Fibroblast of the conjunctiva (primary cell): ENCODE measurements around the gene SCGN.
A peak's percentile ranks its signal among the peaks of the same experiment; 100 is the strongest.

Experiments
- DNase-seq: peaks from one replicate; pipeline ENCODE4 v3.0.0-alpha.2; 2010; ENCODE audit warnings: low read depth

Gene SCGN

DNA sequence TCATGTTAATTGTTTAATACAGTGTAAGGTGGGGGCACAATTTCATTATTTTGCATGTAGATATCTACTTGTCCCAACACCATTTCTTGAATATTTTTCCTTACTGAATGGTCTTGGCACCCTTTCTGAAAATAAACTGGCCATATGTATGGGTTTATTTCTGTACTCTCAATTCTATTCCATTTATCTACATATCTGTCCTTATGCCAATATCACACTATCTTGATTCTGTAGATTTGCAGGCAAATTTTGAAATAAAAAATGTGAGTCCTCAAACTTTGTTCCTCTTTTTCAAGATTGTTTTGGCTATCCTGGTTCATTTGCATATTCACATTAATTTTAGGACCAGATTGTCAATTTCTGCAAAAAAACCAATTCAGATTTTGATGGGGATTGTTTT is 34.8 kb downstream of the SCGN start:
- DNase-seq, result no peak

DNA sequence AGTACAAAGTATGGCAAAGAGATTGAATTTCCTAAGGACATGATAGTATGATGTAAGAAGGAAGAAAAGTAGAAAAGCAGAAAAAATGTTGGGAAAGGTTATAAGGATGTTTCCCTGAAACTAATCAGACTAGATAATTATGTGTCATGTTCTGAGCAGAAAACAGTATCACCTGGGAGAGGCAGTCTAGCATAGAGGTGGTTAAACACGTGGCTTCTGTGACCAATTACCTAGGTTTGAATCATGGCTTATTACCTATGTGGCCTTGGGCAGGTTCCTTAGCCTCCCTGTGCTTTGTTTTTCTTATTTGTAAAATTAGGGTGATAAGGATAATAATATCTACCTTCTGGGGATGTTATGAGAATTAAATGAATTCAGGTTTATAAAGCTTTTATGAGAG is 38.0 kb downstream of the SCGN start:
- DNase-seq, result no peak

DNA sequence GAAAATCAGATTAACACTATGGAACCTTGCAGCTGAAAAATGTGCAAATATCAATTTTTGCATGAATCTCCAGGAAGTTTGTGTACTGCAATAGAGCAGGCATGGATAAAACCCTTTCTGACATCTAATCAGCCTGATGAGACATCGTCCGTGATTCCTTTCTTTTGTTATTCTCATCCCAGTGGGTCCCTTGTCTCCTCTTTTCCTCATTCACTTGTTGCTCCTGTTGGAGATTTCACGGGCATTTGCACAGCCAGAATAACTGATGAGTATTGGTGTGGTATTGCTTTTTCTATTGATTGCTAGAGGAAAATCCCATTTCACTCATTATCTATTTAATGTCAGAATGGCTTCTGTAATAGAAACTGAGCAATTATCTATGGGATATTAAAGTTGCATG is 39.9 kb downstream of the SCGN start:
- DNase-seq, result no peak

DNA sequence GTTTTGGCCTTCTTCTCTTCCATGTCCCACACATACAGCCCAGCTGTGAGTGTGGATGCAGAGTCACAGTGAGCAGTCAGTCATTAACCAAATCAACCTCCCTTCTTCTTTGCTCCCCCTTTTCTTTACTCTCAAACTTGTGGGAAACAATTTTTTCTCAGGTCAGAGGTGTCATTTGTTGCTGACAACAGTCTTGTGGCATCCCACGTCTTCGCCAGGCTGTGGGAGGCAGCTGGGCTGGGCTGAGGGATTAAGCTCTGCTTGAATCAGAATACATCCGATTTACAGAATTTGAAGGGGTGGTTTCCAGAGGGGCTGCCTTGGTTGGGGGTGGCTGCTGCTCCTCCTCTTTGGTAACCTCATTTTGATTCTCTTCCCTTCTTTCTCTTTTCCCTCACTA is 40.5 kb downstream of the SCGN start:
- no peak for DNase-seq

DNA sequence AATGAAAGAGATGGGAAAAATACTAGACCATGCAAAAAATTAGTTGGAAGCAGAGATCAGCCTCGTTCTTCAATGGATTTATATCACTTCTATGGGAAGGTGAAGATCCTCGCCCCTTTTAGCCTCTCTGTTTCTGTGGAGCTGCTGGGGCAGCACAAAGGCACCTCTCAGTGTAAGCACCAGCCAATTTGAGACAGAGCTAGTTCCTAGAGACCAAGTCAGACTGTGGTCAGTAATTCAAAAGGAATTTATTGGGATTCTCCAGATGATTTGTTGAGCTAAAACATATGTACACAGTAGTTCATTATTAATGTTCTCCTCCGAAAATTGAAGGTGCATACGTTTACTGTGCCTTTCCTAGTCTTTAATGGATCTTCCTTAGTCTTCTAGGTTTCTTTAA is 42.4 kb downstream of the SCGN start:
- no peak for DNase-seq

DNA sequence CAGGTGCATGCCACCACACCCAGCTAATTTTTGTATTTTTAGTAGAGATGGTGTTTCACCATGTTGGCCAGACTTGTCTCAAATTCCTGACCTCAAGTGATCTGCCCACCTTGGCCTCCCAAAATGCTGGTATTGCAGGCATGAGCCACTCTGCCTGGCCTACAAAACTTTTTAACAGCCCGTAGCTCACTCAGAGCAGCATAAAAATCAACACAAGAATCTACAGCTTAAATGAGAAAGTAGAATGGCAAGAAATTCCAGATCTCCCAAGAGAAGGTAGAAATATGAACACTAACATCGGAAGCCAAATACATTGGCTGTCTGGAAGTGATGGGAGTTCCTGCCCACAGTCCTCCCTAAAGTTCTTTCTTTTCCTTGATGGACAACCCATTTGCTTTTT is 43.7 kb downstream of the SCGN start:
- DNase-seq, result no peak

DNA sequence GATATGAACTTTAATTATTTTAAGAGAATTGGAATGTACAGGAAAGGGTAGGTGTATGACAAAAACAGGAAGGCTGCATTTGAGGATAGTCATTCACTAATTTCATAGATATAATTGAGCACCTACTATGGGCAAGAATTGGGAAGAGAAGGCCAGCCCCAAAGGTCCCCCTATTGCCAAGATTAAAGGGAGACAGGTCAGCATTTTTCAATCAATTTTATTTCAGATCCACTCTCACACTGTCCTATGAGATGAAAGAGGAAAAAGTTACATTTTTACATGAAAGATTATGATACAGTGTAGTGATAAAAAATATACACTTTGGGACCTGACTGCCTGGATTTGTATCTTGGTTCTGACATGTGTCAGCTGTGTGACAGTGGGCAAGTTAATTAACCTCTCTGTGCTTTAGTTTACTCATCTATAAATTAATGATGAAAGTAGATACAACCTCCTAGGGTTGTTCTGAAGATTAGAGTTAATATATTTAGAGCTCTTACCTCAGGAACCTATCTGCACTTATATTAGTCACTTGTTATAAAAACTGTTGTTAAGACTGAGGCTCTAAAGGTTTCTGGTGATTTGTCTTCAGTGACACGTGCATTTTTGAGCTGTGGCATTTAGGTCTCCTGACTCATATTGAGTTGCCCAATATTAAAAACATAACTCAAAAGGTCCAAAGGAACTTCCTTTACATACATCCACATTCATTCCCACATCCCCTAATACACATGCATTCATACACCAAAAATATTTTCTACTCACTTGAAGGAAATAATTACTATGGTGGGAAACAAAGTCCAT is 45.7 kb downstream of the SCGN start:
- no peak for DNase-seq

DNA sequence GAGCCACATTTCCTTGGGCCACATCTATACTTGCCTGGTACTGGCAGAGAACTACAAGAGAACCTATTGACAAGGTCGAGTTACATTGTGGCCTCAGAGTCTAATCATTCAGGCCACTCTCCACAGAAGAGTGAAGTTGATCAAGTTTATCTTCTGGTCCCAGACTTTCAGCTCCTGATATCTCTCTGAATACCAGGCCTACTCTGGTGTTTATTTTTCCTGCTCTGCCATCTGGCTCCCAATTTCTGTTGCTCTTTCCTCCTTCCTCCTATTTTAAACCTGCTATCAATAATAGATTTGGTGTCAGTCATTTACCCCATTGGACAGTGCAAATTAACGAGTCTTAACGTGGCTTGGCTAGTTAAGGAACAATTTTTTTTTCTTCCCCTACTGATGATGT is 46.6 kb downstream of the SCGN start:
- DNase-seq, result no peak

DNA sequence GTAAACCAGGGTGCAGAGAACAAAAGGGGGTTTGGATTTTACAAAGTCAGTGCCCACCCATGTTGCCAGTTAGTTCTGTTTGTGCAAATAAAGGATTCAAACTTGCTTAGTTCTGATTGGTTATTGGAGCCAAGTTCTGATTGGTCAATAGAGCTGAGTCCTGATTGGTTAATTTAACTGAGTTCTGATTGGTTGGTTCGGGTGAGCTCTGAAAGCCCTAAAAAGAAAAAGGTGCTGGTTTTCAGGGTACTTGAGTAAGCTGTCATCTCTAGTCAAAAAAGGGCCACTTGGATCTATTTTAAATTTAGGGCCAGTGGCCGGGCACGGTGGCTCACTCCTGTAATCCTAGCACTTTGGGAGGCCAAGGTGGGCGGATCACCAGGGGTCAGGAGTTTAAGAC is 47.6 kb downstream of the SCGN start:
- DNase-seq, result no peak

DNA sequence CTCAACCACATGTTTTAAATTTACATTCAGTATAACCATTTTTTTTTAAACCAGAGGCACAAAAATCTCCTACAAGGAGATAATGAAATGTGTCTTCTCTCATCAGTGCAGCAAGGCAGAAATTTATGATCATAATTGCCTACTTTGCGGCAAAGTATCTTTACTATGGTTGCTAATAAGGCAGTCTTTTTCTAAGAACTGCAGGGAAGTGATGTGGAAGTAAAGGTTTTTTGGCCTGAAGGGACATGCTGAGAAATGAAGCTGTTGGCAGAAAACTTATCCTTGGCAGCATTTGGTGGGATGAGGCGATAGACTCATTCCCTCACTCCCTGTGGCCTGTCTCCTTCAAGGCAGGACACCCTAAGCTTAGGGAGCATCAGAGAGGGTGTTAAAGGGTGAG is 48.7 kb downstream of the SCGN start:
- DNase-seq, result no peak

DNA sequence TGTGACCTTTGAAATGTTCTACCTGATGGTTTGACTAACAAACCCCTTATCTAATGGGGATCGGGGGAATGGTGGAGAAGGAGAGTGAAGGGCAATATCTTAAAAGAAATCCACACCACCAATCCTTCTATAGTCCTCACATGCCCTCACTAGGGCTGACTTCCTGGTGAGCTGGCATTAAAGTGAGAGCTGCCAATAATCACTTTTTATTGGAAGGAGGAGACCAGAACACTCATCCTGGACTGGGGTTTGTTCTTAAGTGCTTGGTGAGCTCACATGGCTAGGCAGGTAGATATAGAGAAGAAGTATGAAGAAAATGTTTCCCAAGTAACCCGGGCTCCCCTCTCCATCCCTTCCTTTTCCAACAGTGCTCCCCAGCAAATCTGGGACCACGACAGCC is 49.8 kb downstream of the SCGN start:
- DNase-seq, result no peak

DNA sequence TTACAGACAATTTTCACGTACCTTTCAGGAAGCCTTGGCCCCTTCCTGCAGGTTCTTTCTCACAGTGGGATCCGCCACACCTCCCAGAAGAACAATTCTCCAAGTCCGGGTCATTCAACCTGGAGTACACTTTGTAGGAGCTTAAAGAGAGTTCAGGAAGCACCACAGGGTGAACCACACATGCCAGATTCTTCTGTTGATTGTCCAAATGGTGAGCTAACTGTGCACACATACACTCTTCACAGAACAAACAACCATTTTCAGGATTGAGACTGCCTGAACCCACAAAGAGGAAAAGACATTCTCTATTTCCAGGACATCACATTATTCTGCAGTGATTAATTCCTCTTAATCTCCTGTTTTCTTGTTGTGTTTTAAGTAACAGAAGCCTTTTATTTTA is 51.0 kb downstream of the SCGN start:
- DNase-seq, result no peak

DNA sequence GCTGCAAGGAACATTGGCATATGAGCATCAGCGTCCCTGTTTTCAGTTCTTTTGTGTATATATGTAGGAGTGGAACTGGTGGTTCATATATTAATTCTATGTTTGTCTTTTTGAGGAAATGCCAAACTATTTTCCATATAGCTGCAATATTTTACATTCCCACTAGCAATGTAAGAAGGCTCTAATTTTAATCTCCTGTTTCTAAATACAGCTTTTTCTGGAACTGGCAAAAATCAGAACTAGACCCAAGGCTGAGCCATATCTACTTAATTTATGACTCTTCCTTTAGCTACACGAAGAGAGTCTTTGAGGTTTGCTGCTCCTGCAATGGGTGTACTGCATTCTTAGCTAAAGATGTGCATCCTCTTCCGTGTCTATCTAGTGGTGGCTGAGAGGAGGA is 52.0 kb downstream of the SCGN start:
- DNase-seq, result no peak

DNA sequence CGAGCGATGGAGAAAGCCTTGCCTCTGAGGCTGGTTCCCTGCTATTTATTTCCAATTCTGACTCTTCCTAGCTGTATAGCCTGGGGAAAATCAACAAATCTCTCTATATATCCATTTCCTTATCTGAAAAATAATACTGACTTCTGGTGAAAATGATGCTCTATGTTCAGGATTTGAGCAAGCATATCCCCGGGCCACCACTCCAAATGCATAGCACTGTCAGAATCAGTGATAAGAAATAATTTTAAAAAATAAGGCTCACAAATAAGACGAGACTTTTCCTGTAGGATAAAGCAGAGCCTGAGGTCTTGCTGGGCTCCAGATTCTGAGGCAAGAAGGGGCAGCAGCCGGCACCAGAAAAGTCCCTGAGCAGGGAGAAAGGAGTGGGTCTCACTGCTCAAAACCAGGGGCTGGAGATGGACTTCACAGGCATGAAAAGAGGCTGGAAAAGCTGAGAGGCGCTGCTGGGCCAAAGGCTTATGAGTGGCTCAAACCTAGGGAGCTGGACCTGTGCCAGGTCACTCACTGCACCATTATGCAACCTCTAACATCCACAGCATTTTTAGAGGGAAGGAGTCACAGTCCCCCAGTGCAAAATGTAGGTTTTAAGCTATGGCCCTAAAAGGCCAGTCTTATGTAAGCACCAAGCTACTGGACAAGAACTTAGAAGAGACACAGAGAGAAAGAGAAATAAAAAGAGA is 54.4 kb downstream of the SCGN start:
- DNase-seq, result no peak

DNA sequence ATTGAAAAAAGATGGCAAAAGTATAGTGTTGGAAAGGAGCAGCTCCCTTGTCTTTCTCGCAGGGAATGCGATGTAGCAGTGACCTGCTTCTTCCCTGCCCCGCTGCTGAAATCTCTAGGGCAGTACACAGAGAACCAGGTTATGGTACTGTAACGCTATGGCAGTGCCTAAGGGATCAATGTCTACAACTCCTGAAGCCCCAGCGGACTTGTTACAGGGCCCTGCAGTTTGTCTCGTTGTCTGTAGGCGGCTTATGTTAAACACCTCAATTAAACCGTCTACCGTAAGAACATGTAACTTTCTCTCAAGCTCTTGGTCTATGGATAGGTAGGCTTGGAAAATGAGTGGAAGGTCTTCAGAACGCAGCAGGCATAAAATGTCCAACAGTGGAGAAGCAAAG is 57.7 kb downstream of the SCGN start:
- no peak for DNase-seq

DNA sequence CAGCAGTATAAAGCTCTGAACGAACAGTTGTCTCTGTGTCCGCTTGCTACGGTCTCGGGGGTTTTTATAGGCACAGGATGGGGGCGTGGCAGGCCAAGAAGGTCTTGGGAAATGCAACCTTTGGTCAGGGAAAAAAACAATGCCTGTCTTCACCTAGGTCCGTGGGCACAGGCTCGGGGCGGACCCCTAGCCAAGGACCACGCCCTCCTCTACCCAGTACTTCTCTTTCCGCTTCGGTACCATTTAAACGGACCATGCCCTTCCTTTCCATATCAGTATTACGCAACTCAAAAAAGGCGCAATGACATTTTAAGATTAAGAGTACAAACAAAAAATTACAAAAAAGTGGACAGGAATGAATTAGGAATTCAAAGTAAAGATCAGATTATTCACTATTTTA is 58.3 kb downstream of the SCGN start:
- DNase-seq, result no peak

DNA sequence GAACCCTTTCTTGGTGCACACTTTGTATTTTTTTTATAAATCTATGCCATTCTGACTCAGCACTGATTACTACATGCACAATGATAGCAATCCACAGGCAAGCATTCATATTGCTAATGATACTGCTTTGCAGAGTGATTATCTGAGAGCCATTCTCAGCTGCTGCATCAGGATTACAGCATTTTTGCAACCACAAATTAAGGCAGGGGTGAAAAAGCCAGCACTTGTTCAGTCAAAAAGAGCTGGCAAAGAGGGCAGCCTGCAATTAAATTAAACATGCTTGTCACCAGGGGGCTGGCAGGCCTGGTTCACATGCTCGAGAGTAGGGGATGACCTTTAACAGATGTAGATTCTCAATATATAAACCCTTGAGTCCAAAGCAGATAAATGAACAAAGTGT is 61.8 kb downstream of the SCGN start:
- no peak for DNase-seq

DNA sequence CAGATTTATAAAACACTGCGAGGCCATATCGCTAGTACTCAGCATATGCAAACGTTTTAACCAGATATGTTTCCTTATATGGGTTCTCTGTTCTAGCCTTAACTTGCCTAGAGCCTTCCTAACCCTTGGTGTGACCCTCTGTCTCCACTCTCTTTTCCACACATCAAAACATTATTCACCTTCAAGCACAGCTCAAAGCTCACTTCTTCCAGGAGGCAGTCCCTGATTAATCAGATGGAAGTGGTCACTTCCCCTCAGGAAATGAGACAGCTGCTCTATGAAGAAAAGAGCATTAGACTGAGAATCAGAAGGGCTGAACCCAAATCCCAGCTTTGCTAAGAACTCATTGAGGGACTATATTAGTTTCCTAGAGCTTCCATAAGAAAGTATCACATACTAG is 62.8 kb downstream of the SCGN start:
- DNase-seq, result no peak

DNA sequence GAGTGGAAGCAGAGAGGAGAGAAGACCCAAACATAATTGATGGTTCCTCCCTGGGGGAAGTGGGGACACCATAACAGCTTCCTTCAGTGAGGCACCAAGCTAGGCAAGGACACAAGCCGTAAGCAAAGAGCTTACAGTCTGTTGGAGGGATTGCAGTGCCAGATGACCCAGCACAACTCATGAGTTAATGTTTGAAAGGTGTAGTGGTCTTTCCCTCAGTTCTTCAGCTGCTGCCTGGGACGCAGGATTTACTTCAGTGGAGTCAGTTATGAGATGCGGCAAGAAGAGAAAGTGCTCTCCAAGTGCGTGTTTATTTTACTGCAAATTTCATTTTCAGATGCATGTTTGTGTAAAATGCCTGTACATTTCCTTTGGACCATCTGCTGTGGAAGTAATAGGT is 63.8 kb downstream of the SCGN start:
- no peak for DNase-seq

DNA sequence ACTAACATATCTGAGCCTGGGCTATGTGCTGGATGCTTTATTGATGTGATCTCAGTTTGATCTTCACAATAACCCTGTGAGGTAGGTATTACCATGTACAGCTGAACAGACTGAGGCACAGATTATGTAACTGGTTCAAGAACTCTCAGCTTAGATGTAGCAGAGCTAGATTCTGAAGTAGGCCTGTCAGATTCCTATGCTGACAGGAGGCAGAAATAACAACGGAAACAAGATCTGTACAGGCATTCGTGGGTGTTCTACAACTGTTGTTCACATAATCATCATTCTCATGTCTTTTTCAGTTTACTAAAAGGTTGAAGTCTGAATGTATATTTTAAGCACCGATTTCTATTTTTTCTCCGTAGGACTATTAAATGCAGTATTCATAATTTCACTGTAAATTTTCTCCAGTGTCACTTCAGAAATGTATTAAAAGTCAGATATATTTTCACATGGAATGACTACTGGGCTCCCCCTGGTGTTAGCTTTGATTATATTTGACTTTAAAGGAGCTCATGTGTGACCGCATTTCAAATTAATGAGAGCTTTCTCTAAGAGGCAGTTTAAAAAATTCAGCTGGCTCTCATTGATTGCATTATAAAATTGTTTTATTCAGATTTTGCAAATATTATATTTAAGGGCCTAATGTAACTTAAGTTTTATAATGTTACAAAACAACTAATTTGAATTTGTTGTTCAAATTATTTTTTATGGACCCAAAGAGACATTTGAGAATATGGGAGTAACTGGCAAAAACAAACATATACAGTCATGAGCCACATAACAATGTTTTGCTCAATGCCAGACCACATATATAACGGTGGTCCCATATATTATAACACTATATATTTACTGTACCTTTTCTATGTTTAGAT is 66.1 kb downstream of the SCGN start:
- peak; percentile 2 for DNase-seq

DNA sequence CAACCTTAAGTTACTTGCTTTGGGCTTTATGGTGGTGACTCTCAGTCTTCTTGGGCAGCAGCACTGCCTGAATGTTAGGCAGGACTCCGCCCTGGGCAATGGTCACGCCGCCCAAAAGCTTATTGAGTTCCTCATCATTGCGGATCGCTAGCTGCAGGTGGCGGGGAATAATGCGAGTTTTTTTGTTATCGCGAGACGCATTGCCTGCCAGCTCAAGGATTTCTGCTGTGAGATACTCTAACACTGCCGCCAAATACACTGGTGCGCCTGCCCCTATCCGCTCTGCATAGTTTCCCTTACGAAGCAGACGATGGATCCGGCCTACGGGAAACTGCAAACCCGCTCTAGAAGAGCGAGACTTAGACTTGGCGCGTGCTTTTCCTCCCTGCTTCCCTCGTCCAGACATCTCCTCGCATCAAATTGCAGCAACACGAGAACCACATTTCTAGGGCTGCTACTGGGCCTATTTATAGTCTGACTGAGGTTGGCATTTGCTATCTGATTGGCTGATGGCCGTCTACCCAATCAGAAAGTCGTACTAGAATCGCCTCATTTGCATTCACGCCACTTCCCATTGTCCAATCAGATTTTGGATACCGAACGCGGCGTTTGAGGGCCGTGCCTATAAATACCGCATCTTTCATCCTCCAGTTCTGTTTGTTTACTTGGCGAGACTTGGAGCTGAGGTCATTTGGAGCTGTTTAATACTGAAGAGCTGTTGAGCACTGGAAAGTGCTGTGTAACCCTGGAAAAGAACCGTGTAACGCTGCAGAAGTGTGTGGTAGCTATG is 74.3 kb downstream of the SCGN start:
- DNase-seq, result no peak

DNA sequence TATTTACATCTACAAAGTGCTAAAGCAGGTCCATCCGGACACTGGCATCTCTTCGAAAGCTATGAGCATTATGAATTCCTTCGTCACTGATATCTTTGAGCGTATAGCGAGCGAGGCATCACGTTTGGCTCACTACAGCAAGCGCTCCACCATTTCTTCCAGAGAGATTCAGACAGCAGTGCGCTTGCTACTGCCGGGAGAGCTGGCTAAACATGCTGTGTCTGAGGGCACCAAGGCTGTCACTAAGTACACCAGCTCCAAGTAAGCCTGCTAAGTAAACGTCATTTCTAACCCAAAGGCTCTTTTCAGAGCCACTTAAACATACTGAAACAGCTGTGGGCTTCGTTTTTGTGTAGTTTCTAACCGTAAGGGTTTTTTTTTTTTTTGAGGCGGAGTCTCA is 75.0 kb downstream of the SCGN start:
- DNase-seq, result no peak
